ENCODE data around the gene GLTPD2. TPM values are rescaled to one million over a fixed set of nuclear protein-coding genes. Genes with fewer than 3 reads are reported as not detected.
"Not testable (repeated sequence)": the region's sequence is repeated elsewhere in the genome, so short reads cannot be mapped to it uniquely, and the experiment has no call there.

The GLTPD2 gene
- total and polyA plus RNA-seq, 2 donors from 2014 or later, result 0.35 to 12.5 TPM

- Histone ChIP-seq H3K36me3 (ENCODE audit: control insufficient read depth in 2 of 3, insufficient read depth in 3 of 3, low read length in 3 of 3) (no peaks in the 10 kb centered on the region), H3K9me3 (ENCODE audit: control insufficient read depth in 2 of 3, insufficient read depth in 1 of 3, low read length in 3 of 3) (no peaks in the 10 kb centered on the region), H3K4me1 (ENCODE audit: control insufficient read depth in 2 of 3, insufficient read depth in 2 of 3, low read depth in 1 of 3, low read length in 3 of 3) (no peaks in the 10 kb centered on the region), H3K9ac (ENCODE audit: low read length in 3 of 3) (no peak overlapping the region), H3K4me3 (ENCODE audit: low read length in 3 of 3) (no peak overlapping the region), H3K27me3 (ENCODE audit: control insufficient read depth, insufficient read depth, low read length) (no peaks in the 10 kb centered on the region), H3K27ac (ENCODE audit: low read depth in 2 of 2, low read length in 2 of 2) (no peak overlapping the region)
- no peak for TF ChIP-seq CTCF (IDR thresholded peaks at IDR 0.05; ENCODE audit: borderline replicate concordance, extremely low read depth, insufficient read depth)
- intact Hi-C loops (cut with DNase I), result no loop called here
- DNase-seq, result no peak
- FAIRE-seq, result no peak
These were observed 34.8 kb downstream of the GLTPD2 start for GRCh38 chr17:4823373-4824089.

GRCh38 chr17:4827399-4827798 lies 38.6 kb downstream of the GLTPD2 start:
- intact Hi-C loops (cut with DNase I), result no loop called here
- no peak for DNase-seq
- H3K36me3 ChIP-seq (ENCODE audit: control insufficient read depth in 2 of 3, insufficient read depth in 3 of 3, low read length in 3 of 3), result no peaks in the 10 kb centered on the region
- H3K4me1 ChIP-seq (ENCODE audit: control insufficient read depth in 2 of 3, insufficient read depth in 2 of 3, low read depth in 1 of 3, low read length in 3 of 3), result no peaks in the 10 kb centered on the region
- H3K27me3 ChIP-seq (ENCODE audit: control insufficient read depth, insufficient read depth, low read length), result no peaks in the 10 kb centered on the region
- H3K9me3 ChIP-seq (ENCODE audit: control insufficient read depth in 2 of 3, insufficient read depth in 1 of 3, low read length in 3 of 3), result no peaks in the 10 kb centered on the region
- no peak for TF ChIP-seq CTCF (IDR thresholded peaks at IDR 0.05; ENCODE audit: borderline replicate concordance, extremely low read depth, insufficient read depth)
- no peak overlapping the region for H3K27ac ChIP-seq (ENCODE audit: low read depth in 2 of 2, low read length in 2 of 2)
- H3K9ac ChIP-seq (ENCODE audit: low read length in 3 of 3), result no peak overlapping the region
- no peak overlapping the region for H3K4me3 ChIP-seq (ENCODE audit: low read length in 3 of 3)
- FAIRE-seq, result no peak

- intact Hi-C loops (cut with DNase I); H3K36me3 ChIP-seq (ENCODE audit: control insufficient read depth in 2 of 3, insufficient read depth in 3 of 3, low read length in 3 of 3); FAIRE-seq; DNase-seq; H3K9me3 ChIP-seq (ENCODE audit: control insufficient read depth in 2 of 3, insufficient read depth in 1 of 3, low read length in 3 of 3); H3K27me3 ChIP-seq (ENCODE audit: control insufficient read depth, insufficient read depth, low read length): not testable (repeated sequence)
- peak overlapping the region; percentile 63 to 75 (median 68) for H3K4me3 ChIP-seq (ENCODE audit: low read length in 3 of 3)
- peak overlapping the region in 2 of 3 donors; percentile 38 to 55 for H3K9ac ChIP-seq (ENCODE audit: low read length in 3 of 3)
- H3K27ac ChIP-seq (ENCODE audit: low read depth in 2 of 2, low read length in 2 of 2), result peak overlapping the region; percentile 77 to 92
- peaks cover 0 to 21% (median 3%) of the 10 kb centered on the region in 3 donors for H3K4me1 ChIP-seq (ENCODE audit: control insufficient read depth in 2 of 3, insufficient read depth in 2 of 3, low read depth in 1 of 3, low read length in 3 of 3)
These were observed 44.0 kb downstream of the GLTPD2 start for GRCh38 chr17:4832829-4833177.

- DNase-seq (peak; percentile 92 to 98 (median 96)), FAIRE-seq (no peak)
- peak within 1 kb of the TSS; percentile 86 to 92 for H3K27ac ChIP-seq (ENCODE audit: low read depth in 2 of 2, low read length in 2 of 2)
- intact Hi-C loops (cut with DNase I), result no loop called here
- no peak for TF ChIP-seq CTCF (IDR thresholded peaks at IDR 0.05; ENCODE audit: borderline replicate concordance, extremely low read depth, insufficient read depth)
- H3K27me3 ChIP-seq (ENCODE audit: control insufficient read depth, insufficient read depth, low read length), result no peaks in the 10 kb centered on the region
- H3K9ac ChIP-seq (ENCODE audit: low read length in 3 of 3), result peak within 1 kb of the TSS; percentile 37 to 81 (median 63)
- peak within 1 kb of the TSS; percentile 63 to 89 (median 84) for H3K4me3 ChIP-seq (ENCODE audit: low read length in 3 of 3)
- H3K4me1 ChIP-seq (ENCODE audit: control insufficient read depth in 2 of 3, insufficient read depth in 2 of 3, low read depth in 1 of 3, low read length in 3 of 3), result peaks cover 0 to 27% (median 3%) of the 10 kb centered on the region in 3 donors
- H3K36me3 ChIP-seq (ENCODE audit: control insufficient read depth in 2 of 3, insufficient read depth in 3 of 3, low read length in 3 of 3), result no peaks in the 10 kb centered on the region
- no peaks in the 10 kb centered on the region for H3K9me3 ChIP-seq (ENCODE audit: control insufficient read depth in 2 of 3, insufficient read depth in 1 of 3, low read length in 3 of 3)
These were observed 44.6 kb downstream of the GLTPD2 start, which contains the start of gene MINK1 for GRCh38 chr17:4833178-4833940. MINK1 (plus strand) TSS chr17:4833340; CDS start chr17:4833584, 244 bp downstream.

Measured in kidney (tissue), 14 donors.